Occipital lobe (tissue), 2 donors: ENCODE results near the gene LUC7L3. TPM values are rescaled to one million over a fixed set of nuclear protein-coding genes. Genes with fewer than 3 reads are reported as not detected.

Experiments
- DNase-seq: peaks from one replicate; lab custom pipeline; 2025; lab: John Stamatoyannopoulos, UW
- total RNA-seq: library from RNA; depleted of rRNA; stranded (reverse); fragments of >200 nt; gene quantifications from one replicate; pipeline ENCODE4 v1.2.3, GENCODE V29; 2014

LUC7L3 gene
- total RNA-seq, 1 donor from 2014 or later = 141 TPM

DNA sequence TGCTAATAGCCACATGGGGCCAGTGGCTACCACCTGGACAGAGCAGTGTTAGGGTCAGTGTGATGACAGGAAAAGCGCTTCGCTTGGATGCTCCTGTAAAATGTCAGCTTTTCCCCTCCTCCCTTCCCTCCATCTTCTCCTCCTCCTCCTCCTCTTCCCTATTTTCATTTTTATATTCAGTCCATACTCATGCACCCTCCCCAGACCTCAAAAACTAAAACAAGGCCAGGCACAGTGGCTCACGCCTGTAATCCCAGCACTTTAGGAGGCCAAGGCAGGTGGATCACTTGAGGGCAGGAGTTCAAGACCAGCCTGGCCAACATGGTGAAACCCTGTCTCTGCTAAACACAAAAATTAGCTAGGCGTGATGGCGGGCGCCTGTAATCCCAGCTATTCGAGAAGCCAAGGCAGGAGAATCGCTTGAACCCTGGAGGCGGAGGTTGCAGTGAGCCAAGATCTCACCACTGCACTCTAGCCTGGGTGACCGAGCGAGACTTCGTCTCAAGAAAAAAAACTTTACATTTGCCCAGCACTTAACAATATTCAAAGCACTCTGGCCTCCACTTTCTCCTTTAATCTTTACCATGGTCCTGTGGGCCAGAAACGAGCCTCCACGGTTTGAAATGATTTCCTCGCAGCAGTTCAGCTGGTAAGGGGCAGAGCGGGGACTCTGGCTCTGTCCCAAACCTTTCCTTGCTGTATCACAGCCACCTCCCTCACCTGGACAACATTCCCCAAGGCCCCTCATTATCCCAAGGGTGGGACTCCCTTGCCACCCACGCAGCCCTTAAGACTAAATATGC is 33.5 kb upstream of the LUC7L3 start:
- DNase-seq = no peak

DNA sequence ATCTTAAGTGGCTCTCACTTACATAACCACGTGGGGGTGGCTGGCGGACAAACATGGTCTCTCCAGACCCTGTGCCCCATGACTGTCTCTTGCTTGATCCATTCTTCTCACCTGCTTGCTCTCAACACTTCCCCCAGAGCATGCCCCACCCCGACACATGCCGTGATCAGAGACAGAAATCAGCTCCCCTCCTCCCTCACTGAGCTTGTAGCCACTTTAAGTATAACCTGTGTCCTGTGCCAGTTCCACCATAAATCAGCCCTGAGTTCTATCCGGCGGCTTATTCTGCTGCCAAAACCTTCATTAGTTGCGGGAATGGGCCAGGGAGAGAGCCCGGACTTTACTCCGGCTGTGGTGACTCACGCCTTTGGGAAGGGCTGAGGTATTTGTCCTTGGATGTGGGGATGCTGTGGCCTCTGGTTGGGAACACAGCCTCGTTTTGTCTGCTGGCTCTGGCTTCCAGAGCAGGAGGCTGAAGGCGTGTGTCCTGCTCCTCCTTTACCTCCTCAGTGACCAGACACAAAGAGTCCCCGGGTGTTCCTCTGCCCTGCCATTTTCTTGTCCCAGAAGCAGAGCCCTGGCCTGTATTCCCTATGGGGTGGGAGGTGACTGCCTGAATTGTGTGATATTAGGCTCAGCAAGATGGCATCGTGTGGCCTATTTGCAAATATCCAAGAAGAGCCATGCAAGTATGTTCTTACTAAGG is 32.8 kb upstream of the LUC7L3 start:
- DNase-seq = no peak

DNA sequence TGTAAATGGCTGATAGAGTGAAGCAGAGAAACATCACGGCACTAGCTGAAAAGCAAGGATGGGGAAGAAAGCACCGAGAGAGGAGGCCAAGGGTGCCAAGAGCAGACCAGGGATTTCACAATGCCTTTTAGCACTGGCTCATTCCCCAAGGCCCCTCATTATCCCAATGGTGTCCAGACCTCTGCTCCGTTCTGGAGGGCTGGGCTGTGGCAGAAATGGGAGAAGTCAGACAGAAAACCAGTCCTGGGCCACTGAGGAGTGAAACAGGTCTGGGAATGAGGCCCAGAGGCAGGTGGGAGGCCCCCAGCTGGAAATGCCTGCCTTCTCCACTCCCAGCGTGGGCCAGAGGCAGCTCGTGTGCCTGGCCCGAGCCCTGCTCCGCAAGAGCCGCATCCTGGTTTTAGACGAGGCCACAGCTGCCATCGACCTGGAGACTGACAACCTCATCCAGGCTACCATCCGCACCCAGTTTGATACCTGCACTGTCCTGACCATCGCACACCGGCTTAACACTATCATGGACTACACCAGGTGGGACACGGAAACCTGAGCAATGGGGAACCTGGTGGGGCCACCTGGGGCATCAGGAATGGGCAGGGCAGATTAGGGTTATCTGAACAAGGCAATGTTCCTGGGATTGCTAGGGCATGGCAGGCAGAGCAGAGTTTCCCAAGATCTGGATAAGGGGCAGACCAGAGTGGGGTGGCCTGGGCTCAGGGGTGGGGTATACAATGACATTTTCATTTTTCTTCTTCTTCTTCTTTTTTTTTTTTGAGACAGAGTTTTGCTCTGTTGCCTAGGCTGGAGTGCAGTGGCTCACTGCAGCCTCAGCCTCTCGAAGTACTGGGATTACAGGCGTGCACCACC is 32.0 kb upstream of the LUC7L3 start:
- DNase-seq = no peak

DNA sequence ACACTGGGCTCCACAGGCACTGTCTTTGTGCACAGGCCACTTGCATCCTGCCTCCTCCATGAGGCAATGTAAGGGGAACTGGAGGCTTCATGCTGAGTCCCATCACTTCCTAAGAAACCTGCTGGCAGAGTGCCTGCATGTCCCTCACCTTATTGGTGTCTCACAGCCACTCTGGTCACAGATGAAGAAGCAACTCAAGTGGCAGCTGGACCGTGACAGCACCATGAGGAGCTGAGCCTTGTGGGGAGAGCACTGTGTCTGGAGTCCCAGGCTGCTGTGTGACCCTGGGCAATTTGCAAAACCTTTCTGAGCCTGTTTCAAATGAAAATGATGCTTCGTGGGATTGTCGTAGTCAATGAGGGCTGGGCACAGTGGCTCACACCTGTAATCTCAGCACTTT is 31.2 kb upstream of the LUC7L3 start:
- no peak for DNase-seq

DNA sequence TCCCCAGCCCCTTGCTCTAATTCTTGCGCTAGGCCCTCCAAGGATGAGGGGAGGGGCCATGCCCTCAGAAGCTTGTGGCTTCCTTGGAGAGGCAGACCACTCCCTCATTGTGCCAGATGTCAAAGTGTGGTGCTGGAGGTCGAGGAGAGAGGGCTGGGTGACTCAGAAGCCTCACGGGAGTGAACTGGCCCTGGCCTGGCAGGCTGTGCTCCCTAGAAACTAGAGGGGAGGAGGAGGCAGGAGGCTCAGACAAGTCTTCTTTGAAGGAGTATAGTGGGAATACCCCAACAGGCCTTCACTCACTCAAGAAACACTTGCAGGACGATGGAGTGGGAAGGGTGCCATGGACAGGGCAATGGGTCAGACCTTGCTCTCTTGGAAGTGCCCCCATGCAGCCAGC is 30.2 kb upstream of the LUC7L3 start:
- no peak for DNase-seq

DNA sequence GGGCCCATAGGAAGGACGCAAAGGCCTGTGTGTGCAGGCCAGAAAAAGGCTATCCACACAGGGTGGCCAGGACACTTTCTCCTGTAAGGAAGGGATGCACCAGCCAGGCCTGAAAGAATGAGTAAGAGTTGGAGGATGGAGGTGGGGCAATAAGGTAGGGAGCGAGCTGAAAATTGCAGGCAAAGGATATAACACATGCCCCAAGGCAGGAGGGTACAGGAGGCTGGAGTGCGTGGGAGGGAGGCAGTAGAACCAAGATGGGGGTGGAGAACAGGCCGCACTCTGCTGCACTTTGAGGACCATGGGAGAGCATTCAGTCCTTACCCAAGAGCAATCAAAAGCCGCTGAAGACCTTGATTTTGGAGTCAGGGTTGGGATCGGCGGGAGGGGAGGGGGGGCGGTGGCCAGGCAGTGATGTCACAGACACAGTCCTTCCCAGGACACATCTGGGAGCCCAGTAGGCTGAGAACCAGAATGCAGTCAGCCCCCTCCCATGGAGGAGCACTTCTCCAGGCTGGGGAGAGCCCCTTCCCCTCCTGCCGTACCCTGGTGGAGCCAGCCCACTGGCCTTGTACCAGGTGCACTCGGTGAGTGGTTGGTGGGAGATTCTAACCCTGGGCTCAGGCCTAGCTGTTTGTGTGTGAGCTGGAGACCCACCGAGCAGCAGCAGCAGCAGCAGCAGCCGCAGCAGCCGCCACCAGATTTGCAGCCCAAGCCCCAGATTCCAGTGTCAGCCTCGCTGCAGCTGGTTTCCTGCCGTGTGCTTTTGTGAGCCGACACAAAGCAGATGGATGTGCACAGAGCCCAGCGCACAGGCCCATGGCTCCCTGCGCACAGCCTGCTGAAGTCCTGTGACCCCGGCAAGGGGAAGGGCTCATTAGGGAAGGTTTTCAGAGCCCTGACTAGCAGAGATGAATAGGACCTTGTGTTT is 29.2 kb upstream of the LUC7L3 start:
- peak; percentile 35 for DNase-seq

DNA sequence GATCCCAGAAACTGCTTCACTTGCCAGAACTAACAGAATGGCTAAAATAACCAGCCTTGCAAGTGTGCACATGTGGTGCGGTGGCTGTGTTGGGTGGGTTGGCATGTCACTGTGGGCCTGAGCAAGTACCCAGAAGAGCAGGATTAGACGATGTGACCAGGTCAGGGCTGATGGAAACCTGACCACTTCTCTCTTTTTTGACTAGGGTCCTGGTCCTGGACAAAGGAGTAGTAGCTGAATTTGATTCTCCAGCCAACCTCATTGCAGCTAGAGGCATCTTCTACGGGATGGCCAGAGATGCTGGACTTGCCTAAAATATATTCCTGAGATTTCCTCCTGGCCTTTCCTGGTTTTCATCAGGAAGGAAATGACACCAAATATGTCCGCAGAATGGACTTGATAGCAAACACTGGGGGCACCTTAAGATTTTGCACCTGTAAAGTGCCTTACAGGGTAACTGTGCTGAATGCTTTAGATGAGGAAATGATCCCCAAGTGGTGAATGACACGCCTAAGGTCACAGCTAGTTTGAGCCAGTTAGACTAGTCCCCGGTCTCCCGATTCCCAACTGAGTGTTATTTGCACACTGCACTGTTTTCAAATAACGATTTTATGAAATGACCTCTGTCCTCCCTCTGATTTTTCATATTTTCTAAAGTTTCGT is 28.4 kb upstream of the LUC7L3 start:
- no peak for DNase-seq

DNA sequence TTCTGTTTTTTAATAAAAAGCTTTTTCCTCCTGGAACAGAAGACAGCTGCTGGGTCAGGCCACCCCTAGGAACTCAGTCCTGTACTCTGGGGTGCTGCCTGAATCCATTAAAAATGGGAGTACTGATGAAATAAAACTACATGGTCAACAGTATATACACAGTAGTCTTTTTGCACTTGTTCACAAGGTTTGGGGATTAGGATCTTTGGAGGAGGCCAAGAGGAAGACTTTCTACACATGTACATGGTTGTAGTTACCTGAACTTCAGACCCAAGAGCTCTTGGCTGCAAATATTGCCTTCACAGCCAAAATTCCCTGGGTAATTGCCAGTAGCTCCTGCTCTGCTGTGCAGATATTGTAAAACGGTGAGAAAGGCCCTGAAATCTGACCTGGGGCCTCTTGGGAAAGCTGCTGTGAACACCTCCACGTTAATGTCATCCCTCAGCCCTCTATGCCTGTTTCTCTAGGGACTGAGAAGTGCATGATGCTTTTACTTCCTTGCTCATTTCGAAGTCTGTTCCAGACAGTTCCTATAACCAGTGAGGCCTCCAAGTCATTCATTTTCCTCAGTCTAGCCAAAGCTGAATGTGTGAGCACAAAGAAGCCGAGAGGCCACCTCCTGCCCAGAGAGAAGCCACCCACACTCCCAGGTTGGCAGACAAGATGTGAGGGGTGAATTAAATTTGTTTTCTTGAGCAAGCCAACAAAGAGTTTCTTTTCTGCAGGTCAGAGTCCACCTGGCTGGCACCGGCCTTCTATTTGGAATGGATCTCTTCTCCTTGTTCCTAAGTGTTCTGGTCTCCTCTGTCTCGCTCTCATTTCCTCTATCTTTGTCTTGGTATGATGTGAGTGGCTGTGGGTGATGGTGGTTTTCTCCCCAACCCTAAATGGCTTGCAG is 27.6 kb upstream of the LUC7L3 start:
- DNase-seq = no peak

DNA sequence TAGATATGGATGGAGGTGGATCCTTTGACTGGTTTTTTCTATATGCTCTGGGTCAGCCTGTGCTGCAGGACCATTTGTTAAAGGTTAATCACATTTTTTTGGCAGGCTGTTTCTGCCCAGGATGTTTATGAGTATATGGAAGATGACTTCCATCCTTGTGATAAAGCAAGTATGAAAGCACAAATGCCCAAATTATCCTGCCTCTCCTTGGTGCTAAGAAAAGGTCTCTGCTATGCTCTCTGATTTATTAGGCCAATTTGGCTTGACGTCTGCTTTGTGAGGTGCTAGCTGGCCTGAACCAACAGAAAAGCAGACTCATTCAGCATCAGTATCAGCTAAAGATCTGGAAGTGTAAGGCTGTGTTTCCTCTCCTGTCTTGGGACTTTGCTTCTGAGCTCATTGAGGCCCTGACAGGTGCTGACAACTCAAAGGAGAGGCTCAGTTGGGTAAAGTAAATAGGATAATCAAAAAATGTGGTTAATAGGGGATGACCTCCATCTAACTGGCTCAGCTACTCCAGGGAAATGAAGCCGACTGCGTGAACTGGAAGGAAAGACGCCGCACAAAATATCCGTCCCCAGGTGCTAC is 26.9 kb upstream of the LUC7L3 start:
- no peak for DNase-seq

DNA sequence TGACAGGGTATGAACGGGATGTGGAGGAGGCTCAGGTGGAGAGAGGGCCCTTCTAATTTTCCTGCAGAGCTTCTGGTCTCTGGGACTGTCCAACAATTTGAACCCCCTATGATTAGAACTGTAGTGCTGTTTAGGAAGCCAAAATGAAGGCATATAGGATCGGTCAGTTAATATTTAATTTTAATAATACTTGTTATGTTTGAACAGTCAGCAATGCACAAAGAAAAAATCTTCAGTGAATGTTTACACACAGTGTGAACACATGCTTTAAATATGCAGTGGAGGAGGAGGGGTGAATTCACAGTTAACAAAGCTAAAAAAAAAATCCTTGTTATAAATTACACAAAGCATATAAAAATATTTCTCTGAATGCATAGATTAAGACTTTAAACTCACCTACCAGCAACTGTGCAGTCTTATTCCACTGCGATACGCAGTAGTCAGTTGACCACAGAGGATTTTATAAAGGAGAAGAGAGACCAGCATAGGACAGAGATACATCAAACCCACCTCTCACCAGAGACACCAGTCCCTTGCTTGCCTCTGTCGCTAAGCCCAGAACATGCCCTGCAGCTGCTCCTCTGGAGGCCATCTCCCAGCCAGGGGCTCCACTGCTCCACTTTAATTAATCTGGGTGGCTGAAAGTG is 26.2 kb upstream of the LUC7L3 start:
- DNase-seq = no peak

DNA sequence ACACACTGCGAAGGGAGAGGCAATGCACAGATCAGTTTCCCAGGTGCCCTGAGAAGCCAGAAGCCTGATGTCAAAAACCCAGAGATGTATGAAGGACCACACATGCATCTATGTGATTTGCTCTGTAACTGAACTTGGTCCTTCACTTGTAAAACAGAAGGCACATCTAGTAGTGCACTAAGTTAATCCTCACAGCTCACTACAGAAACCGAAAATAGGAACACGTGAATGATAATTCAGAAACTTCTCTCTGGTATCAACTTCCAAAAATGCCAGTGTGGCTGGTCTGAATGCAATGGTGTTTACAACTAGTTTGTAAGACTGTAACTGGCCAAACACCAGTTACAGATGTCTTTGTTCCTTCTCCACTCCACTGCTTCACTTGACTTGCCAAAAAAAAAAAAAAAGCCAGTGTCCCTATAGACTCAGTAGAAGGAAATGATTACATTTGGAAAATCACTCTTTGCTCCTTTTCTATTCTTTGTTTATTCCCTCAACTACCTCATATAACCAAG is 23.0 kb upstream of the LUC7L3 start:
- no peak for DNase-seq

DNA sequence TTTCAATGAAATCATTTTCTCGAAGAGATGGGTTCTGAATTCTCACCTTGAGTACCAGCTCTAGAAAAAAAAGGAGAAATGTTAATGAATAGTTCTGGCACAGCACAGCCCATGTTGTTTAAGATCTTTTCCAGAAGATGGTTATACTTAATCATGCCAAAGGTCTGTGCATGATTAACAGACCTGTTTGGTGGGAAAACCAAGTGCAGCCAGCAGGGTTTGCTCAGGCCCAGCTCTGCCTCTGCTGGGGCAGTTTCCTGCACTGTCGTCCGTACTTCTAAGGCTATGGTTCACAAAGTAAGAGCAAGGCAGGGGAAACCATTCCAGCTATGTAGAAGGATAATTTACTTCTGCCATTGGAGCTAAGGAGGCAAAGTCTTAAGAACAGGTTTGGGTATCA is 22.3 kb upstream of the LUC7L3 start:
- DNase-seq = no peak

DNA sequence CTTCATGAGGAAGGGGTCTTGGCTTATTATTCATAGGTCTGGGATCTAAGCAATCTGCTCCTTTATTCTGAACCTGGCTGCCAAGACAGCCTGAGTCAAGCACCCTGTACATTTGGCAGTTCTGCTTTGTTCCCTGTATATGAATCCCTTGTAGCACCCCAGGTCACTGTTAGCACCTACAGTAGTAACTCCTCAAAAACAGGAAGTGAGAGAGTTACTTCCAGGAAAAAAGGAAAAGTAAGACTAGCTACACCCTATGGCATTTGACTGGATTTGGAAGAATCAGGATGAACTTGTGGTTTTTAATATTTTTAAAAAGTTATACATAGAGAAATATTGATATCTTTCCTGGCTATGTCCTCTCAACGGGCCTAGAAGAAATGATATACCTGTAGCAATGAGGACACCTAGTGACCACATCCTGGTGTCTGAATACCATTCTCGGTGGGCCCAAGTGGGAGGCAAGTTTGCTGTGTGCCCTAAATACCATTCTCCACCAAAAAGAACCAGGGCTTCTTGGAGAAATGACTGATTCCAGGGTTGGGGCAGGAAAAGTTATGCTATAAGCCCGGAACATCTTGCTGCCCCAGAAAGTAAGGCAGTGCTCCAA is 21.6 kb upstream of the LUC7L3 start:
- no peak for DNase-seq

DNA sequence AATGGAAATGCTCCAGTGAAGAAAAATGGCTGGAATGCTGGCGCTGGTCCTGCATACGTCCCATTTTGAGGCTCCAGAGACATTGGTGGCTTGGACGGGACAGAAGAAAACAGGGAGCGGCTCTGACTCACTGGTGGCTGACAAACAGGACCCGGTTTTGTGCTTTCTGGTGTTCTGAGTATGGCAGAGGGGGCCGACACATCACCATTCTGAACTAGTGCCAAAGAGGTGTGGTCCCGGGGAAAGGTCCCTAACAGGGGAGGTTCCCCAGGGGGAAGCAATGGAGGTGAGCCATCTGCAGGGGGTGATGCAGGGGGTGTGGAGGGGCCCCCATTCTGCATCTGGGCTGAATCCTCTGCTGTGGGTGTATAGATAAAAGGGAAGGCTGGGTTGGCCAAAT is 20.0 kb upstream of the LUC7L3 start:
- DNase-seq = no peak

DNA sequence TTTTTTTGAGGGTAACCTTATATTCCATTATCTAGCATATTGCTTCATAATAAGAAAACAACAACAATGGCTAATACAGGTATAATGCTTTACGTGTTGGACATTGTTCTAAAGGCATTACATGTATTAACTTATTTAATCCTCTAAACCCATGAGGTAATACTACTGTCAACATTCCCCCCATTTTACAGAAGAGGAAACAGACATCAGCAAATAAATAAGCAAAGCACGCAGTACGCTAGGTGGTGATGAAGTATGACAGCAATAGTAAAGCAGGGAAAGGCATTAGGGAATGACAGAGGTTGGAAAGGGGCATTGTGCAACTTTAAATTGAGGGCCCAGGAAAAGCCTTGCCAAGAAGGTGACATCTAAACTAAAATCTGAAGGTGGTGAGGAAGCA is 16.2 kb upstream of the LUC7L3 start:
- no peak for DNase-seq

DNA sequence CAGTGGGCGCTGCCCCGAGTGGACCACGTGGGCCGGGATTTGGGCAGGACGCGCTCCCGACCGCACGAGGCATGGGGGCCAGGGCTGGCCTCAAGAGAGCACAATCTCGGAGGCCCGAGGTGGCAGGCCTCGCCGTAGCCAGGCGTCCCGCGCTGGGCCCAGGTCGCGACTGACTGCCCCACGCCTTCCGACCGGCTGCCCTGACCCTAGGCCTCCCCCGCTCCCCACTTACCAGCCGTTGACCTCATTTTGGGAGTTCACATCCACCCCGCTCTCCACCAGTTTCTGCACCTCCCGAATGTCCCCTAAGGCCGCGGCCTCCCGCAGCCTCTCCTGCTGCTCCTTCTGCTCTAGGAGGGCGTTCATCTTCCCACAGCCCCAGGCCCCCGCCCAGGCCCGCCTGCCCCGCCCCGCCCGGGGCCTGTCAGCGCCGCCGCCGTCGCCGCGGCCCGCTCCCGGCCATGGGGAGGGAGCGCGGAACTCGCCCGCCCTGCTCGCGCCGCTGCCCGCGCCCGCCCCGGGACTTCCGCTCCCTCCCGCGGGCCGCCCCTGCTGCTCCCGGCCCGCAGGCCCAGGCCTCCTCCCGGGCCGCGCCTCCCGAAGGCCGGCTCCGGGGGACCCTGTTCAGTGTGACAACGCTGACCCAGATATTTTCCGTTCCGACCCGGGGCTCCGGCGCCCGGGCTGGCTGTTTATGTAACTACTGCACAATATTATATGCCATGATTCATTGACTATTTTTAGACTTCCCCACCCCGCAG is 11.9 kb upstream of the LUC7L3 start, which contains the start of gene ANKRD40:
ANKRD40 (minus strand) TSS at position 626 of the 761 bp plus-strand sequence; CDS start at position 366, 260 bp downstream.
- peak; percentile 85 for DNase-seq
